ENCODE measurements around the gene DENND4C.

DENND4C gene

GRCh38 chr9:19229595-19230354 is 718 bp upstream of the DENND4C start:
- peak overlapping the region; percentile 100 for H3K27ac ChIP-seq
- TF ChIP-seq CTCF (conservative IDR thresholded peaks at IDR 0.05), result no peak

GRCh38 chr9:19231126-19231903 is 822 bp downstream of the DENND4C start:
- no peak for TF ChIP-seq CTCF (conservative IDR thresholded peaks at IDR 0.05)
- peak overlapping the region; percentile 100 for H3K27ac ChIP-seq

GRCh38 chr9:19231904-19232822 is 1.7 kb downstream of the DENND4C start:
- H3K27ac ChIP-seq, result peak overlapping the region; percentile 100
- no peak for TF ChIP-seq CTCF (conservative IDR thresholded peaks at IDR 0.05)

- H3K27ac ChIP-seq, result peak overlapping the region; percentile 100
Measured at GRCh38 chr9:19232823-19233194, 2.3 kb downstream of the DENND4C start.

GRCh38 chr9:19233344-19233743 is 2.9 kb downstream of the DENND4C start:
- H3K27ac ChIP-seq, result peak overlapping the region; percentile 100
- TF ChIP-seq CTCF (conservative IDR thresholded peaks at IDR 0.05), result no peak

More at GRCh38 chr9:19232823-19233194, 2.3 kb downstream of the DENND4C start:
- no peak for TF ChIP-seq CTCF (conservative IDR thresholded peaks at IDR 0.05)

GRCh38 chr9:19239955-19240354 is 9.5 kb downstream of the DENND4C start:
- no peak for TF ChIP-seq CTCF (conservative IDR thresholded peaks at IDR 0.05)
- H3K27ac ChIP-seq, result no peak overlapping the region

GRCh38 chr9:19241728-19242127 is 11.2 kb downstream of the DENND4C start:
- H3K27ac ChIP-seq, result no peak overlapping the region
- no peak for TF ChIP-seq CTCF (conservative IDR thresholded peaks at IDR 0.05)

Measured in VCaP (cell line).